H1 (cell line): ENCODE measurements around the gene ZNF423. TPM values are rescaled to one million over a fixed set of nuclear protein-coding genes. Genes with fewer than 3 reads are reported as not detected.

ENCODE experiments used
- CBX8 ChIP-seq: fragments of 300-800, 300-1000 bp; sonication (generic); IDR thresholded peaks from 2 replicates; pipeline ENCODE4 v1.7.1; 2016; ENCODE audit warnings: low read depth, low read length, borderline replicate concordance
- EZH2 ChIP-seq: fragments of 200-600 bp; sonication (generic); IDR thresholded peaks from 2 replicates; pipeline ENCODE4 v1.7.1; 2012; ENCODE audit warnings: low read depth, mild to moderate bottlenecking, moderate library complexity, low read length, inconsistent platforms; ENCODE audit not compliant: severe bottlenecking
- GTF2F1 ChIP-seq: IDR thresholded peaks from 2 replicates; pipeline ENCODE4 v1.6.1; 2012; ENCODE audit warnings: low read depth, low read length, improper control_type of control experiment, borderline replicate concordance
- KDM5A ChIP-seq: fragments of 200-600 bp; IDR thresholded peaks from 2 replicates; pipeline ENCODE4 v1.7.1; 2012; ENCODE audit warnings: mild to moderate bottlenecking, low read length, inconsistent platforms, mixed read lengths
- MAX ChIP-seq: IDR thresholded peaks from 2 replicates; pipeline ENCODE4 v1.6.1; 2012; ENCODE audit warnings: inconsistent platforms
- NRF1 ChIP-seq: IDR thresholded peaks from 2 replicates; pipeline ENCODE4 v1.6.1; 2011; ENCODE audit warnings: mild to moderate bottlenecking, low read depth, low read length, improper control_type of control experiment
- polyA plus RNA-seq, 7 experiments: library from polyadenylated mRNA; depleted of rRNA in 3 of 7; stranded (reverse) in 5 of 7; unstranded in 2 of 7; fragments of >200 nt in 5 of 7; fragments of 200-250 nt in 2 of 7; gene quantifications; 1 replicate in 5 of 7; 2 replicates in 1 of 7; 4 replicates in 1 of 7; pipeline versions ENCODE4 v1.2.1 to v1.2.3, GENCODE V29; 2011 to 2013; ENCODE audit warnings: missing spikeins in 2 of 7, mixed read lengths in 2 of 7
- total RNA-seq: library from RNA; stranded (reverse); fragmentation: NEBNext Ultra II Directional; extraction: Animal tissue kit (Norgen Biotek cat#: 25700); gene quantifications from 2 replicates; pipeline ENCODE4 v1.2.1, GENCODE V29; 2021
- TF ChIP-seq, protein P1 (sequence below): IDR thresholded peaks from 2 replicates; pipeline ENCODE4 v1.6.1; 2012; ENCODE audit warnings: low read length, inconsistent platforms

The ZNF423 gene
- total and polyA plus RNA-seq, 2 of the 8 experiments (the other 6 are each of a cell fraction or from before 2014, with no cell fraction given), result 38.2 to 52.3 TPM

- TF ChIP-seq CBX8 (no peak), EZH2 (no peak), KDM5A (no peak), MAX (no peak), NRF1 (no peak), GTF2F1 (no peak)
- TF ChIP-seq, protein P1, sequence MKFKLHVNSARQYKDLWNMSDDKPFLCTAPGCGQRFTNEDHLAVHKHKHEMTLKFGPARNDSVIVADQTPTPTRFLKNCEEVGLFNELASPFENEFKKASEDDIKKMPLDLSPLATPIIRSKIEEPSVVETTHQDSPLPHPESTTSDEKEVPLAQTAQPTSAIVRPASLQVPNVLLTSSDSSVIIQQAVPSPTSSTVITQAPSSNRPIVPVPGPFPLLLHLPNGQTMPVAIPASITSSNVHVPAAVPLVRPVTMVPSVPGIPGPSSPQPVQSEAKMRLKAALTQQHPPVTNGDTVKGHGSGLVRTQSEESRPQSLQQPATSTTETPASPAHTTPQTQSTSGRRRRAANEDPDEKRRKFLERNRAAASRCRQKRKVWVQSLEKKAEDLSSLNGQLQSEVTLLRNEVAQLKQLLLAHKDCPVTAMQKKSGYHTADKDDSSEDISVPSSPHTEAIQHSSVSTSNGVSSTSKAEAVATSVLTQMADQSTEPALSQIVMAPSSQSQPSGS, result no peak
Observed at GRCh38 chr16:49867796-49868668, 12.1 kb upstream of the ZNF423 start (continued).
